T-helper 17 cell (primary cell): ENCODE data around the gene PACSIN2. TPM values are rescaled to one million over a fixed set of nuclear protein-coding genes. Genes with fewer than 3 reads are reported as not detected.

ENCODE experiments used
- ATAC-seq: fragments of 150-1000 bp; cut with Tn5 transposase; 2 replicates; pipeline ENCODE4 v1.10.0; 2021; ENCODE audit warnings: mild to moderate bottlenecking, moderate library complexity
- DNase-seq, 3 donors: peaks; one replicate each; pipeline versions ENCODE4 v3.0.0 to v3.0.0-alpha.2; 2020 to 2021
- H3K9me3 ChIP-seq: one replicate; pipeline ENCODE4 v1.7.0; 2013; ENCODE audit warnings: low read length, mild to moderate bottlenecking; ENCODE audit not compliant: control insufficient read depth, poor library complexity, severe bottlenecking
- H3K27ac Mint-ChIP-seq: one replicate; pipeline ENCODE4 v1.8.0; 2022; ENCODE audit warnings: mild to moderate bottlenecking, moderate library complexity, mixed read lengths
- H3K27me3 Mint-ChIP-seq: one replicate; pipeline ENCODE4 v1.8.0; 2022; ENCODE audit warnings: mixed read lengths
- H3K36me3 Mint-ChIP-seq: one replicate; pipeline ENCODE4 v1.8.0; 2022; ENCODE audit warnings: low read depth, mixed read lengths
- H3K4me1 Mint-ChIP-seq: one replicate; pipeline ENCODE4 v1.8.0; 2022; ENCODE audit warnings: mild to moderate bottlenecking, mixed read lengths
- H3K4me3 Mint-ChIP-seq: one replicate; pipeline ENCODE4 v1.8.0; 2022; ENCODE audit warnings: mild to moderate bottlenecking, moderate library complexity, mixed read lengths
- total RNA-seq, 4 donors: library from RNA in 2 of 4; stranded (reverse) in 2 of 4; gene quantifications; one replicate each; pipeline ENCODE4 v1.2.3 and lab custom pipeline; 2022 to 2026

PACSIN2 gene
- total RNA-seq, 2 donors from 2014 or later, result 36.8 to 61.3 TPM

- ATAC-seq (no peak), DNase-seq (no peak)
- H3K9me3 ChIP-seq, result no peaks in the 10 kb centered on the region
- H3K4me1 Mint-ChIP-seq, result peaks cover 8% of the 10 kb centered on the region
- no peaks in the 10 kb centered on the region for H3K27me3 Mint-ChIP-seq
- no peak overlapping the region for H3K4me3 Mint-ChIP-seq
- no peak overlapping the region for H3K27ac Mint-ChIP-seq
- H3K36me3 Mint-ChIP-seq, result no peaks in the 10 kb centered on the region
Observed at GRCh38 chr22:42860968-42861367, 154.0 kb downstream of the PACSIN2 start.

- ATAC-seq (no peak), DNase-seq (no peak)
- no peaks in the 10 kb centered on the region for H3K27me3 Mint-ChIP-seq
- no peaks in the 10 kb centered on the region for H3K9me3 ChIP-seq
- peak overlapping the region; percentile 29 for H3K27ac Mint-ChIP-seq
- no peaks in the 10 kb centered on the region for H3K36me3 Mint-ChIP-seq
- H3K4me1 Mint-ChIP-seq, result peaks cover 15% of the 10 kb centered on the region
- H3K4me3 Mint-ChIP-seq, result peak overlapping the region; percentile 86
Observed at GRCh38 chr22:42857845-42858481, 157.0 kb downstream of the PACSIN2 start.

DNA sequence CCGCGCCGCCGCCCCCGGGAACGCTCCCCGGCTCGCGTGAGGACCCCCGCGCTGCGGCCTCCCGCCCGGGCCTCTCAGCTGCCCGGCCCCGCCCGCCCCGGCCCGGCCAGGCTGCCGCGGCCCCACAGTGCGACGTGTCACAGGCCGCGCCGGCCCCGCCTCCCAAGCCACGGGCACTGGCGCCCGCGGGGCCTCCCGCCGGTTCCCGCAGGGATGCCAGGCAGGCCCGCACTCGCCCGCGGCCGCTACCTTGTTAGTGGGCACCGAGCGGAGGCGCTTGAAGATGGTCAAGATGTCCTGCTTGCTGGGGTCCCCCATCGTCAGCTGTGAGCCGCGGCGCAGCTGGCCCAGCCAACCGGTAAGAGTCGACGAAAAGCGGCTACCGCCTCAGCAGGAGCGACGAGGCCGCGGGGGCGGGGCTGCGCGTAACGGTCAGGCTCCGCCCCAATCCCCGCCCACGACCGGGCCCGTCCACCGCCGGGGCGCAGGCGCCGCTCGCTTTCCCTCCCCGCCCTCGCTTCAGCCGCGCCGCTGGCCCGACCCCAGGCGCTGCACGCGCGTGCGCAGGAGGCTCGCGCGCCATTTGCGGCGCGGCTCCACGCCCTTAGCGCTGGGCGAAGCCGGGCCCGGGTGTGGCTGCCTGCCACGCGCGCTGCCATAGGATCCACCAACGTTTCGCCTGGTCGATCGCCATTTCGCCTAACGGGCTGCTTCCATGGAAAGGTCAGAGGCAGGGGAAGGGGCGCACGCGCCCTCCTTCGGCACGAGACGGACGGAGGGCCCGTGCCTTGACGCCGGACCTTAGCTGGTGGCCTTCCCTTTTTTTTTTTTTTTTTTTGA is 157.9 kb downstream of the PACSIN2 start, which contains the start of gene ARFGAP3:
Gene ARFGAP3 (minus strand): TSS at position 409 of the 840 bp plus-strand sequence. CDS start 91 bp downstream, at position 318.
- Mint-ChIP-seq H3K36me3 (no peaks in the 10 kb centered on the region), H3K27ac (peak within 1 kb of the TSS; percentile 90), H3K27me3 (no peaks in the 10 kb centered on the region), H3K4me3 (peak within 1 kb of the TSS; percentile 93), H3K4me1 (peaks cover 15% of the 10 kb centered on the region)
- ATAC-seq, result peak; percentile 93
- DNase-seq, result peak; percentile 94 to 98 (median 96)
- no peaks in the 10 kb centered on the region for H3K9me3 ChIP-seq

DNA sequence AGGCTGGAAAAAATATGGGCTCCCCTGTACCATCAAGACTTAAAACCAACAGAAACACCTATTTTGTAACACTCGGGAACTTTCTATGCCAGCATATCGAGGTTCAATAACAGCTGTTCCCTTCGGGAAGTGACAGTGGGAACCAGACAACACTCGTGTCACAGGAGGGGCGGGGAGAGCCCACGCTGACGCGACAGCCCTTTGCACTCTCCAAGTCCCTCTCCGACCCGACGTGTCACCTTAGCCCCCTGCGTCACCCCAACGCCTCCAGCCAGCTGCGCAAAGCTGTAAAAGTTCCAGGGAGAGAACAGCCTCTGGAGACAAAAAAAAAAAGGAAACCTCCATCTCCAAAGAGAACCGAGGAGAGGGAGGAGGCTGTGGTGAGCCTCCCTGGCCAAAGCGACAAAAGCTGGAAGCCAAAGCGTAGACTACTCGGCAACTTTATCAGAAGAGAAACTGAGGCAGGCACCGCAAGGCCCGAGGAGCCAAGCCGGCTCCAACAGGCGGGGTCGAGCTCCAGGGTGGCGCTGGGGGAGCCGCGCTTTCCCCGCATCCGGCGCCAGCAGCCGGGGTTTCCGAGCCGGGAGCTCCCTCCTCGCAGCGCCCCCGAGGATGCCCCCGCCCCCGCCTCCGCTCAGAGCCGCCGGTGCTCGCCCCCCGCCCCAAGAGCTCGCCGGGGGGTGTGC is 158.6 kb downstream of the PACSIN2 start:
- H3K36me3 Mint-ChIP-seq, result no peaks in the 10 kb centered on the region
- peak; percentile 39 to 64 (median 63) for DNase-seq
- peak overlapping the region; percentile 93 for H3K4me3 Mint-ChIP-seq
- no peaks in the 10 kb centered on the region for H3K9me3 ChIP-seq
- peaks cover 17% of the 10 kb centered on the region for H3K4me1 Mint-ChIP-seq
- ATAC-seq, result peak; percentile 47
- H3K27ac Mint-ChIP-seq, result peak overlapping the region; percentile 90
- H3K27me3 Mint-ChIP-seq, result no peaks in the 10 kb centered on the region

- DNase-seq (no peak), ATAC-seq (no peak)
- no peaks in the 10 kb centered on the region for H3K36me3 Mint-ChIP-seq
- no peaks in the 10 kb centered on the region for H3K9me3 ChIP-seq
- peaks cover 21% of the 10 kb centered on the region for H3K4me1 Mint-ChIP-seq
- H3K4me3 Mint-ChIP-seq, result peak overlapping the region; percentile 93
- peak overlapping the region; percentile 90 for H3K27ac Mint-ChIP-seq
- H3K27me3 Mint-ChIP-seq, result no peaks in the 10 kb centered on the region
Observed at GRCh38 chr22:42855721-42856120, 159.2 kb downstream of the PACSIN2 start.

DNA sequence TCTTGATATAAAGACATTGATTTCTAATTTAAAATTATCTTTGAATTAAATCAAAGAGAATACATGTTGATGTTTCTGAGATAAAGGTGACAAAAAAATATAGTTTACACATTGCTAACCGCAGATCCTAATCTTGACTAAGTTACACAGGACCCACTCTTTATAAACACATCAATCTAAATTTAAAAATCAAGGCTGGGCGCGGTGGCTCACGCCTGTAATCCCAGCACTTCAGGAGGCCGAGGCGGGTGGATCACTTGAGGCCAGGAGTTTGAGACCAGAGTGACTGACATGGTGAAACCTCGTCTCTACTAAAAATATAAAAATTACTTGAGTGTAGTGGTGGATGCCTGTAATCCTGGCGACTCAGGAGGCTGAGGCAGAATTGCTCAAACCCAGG is 159.7 kb downstream of the PACSIN2 start:
- Mint-ChIP-seq H3K4me3 (peak overlapping the region; percentile 66), H3K27me3 (no peaks in the 10 kb centered on the region), H3K36me3 (no peaks in the 10 kb centered on the region), H3K4me1 (peaks cover 23% of the 10 kb centered on the region), H3K27ac (peak overlapping the region; percentile 90)
- ATAC-seq (no peak), DNase-seq (no peak)
- no peaks in the 10 kb centered on the region for H3K9me3 ChIP-seq

GRCh38 chr22:42848941-42849550 is 165.9 kb downstream of the PACSIN2 start:
- Mint-ChIP-seq H3K27ac (peak overlapping the region; percentile 21), H3K4me3 (no peak overlapping the region), H3K36me3 (peaks cover 5% of the 10 kb centered on the region), H3K4me1 (peaks cover 20% of the 10 kb centered on the region), H3K27me3 (no peaks in the 10 kb centered on the region)
- ATAC-seq (no peak), DNase-seq (no peak)
- H3K9me3 ChIP-seq, result no peaks in the 10 kb centered on the region

GRCh38 chr22:42847110-42847509 is 167.8 kb downstream of the PACSIN2 start:
- H3K4me3 Mint-ChIP-seq, result no peak overlapping the region
- no peaks in the 10 kb centered on the region for H3K9me3 ChIP-seq
- peaks cover 28% of the 10 kb centered on the region for H3K4me1 Mint-ChIP-seq
- no peak for DNase-seq
- H3K27me3 Mint-ChIP-seq, result no peaks in the 10 kb centered on the region
- H3K36me3 Mint-ChIP-seq, result peaks cover 5% of the 10 kb centered on the region
- no peak overlapping the region for H3K27ac Mint-ChIP-seq
- no peak for ATAC-seq

DNA sequence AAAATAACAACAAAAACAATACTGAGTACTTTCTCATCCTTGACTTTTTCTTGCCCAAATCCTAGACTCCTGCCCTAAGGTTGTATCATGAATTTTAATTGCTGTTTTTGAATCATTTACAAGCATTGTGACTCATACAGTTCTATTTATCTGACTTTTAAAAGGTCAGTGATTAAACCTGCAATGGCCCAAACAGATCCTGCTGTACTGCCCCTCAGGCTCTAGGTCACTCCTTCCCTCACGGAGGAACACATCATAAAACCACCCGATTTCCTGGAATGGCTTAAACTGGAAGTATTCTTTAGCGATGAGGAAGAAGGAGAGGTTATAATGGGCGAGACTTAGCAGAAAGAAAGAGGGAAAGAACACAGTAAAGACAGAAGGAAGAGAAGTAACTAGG is 170.2 kb downstream of the PACSIN2 start:
- peaks cover 9% of the 10 kb centered on the region for H3K36me3 Mint-ChIP-seq
- H3K4me3 Mint-ChIP-seq, result no peak overlapping the region
- H3K4me1 Mint-ChIP-seq, result peaks cover 19% of the 10 kb centered on the region
- no peak for DNase-seq
- peak overlapping the region; percentile 60 for H3K27ac Mint-ChIP-seq
- no peak for ATAC-seq
- H3K9me3 ChIP-seq, result no peaks in the 10 kb centered on the region
- no peaks in the 10 kb centered on the region for H3K27me3 Mint-ChIP-seq

GRCh38 chr22:42842658-42843370 is 172.1 kb downstream of the PACSIN2 start:
- H3K4me3 Mint-ChIP-seq, result peak overlapping the region; percentile 77
- no peaks in the 10 kb centered on the region for H3K27me3 Mint-ChIP-seq
- peaks cover 9% of the 10 kb centered on the region for H3K36me3 Mint-ChIP-seq
- no peak overlapping the region for H3K27ac Mint-ChIP-seq
- ATAC-seq (no peak), DNase-seq (no peak)
- peaks cover 17% of the 10 kb centered on the region for H3K4me1 Mint-ChIP-seq
- no peaks in the 10 kb centered on the region for H3K9me3 ChIP-seq

GRCh38 chr22:42841444-42841843 is 173.5 kb downstream of the PACSIN2 start:
- no peak for ATAC-seq

DNA sequence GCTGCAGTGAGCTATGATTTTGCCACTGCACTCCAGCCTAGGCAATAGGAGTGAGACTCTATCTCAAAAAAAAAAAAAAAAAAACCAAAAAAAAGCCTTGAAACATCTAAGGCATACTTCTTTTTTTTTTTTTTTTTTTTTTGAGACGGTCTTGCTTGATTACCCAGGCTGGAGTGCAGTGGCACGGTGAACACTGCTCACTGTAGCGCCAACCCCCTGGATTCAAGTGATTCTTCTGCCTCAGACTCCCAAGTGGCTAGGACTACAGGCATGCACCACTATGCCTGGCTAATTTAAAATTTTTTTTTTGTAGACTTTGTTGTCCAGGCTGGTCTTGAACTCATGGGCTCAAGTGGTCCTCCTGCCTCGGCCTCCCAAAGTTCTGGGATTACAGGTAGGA is 177.4 kb downstream of the PACSIN2 start:
- Mint-ChIP-seq H3K27ac (no peak overlapping the region), H3K27me3 (no peaks in the 10 kb centered on the region), H3K4me3 (no peak overlapping the region), H3K36me3 (peaks cover 8% of the 10 kb centered on the region), H3K4me1 (no peaks in the 10 kb centered on the region)
- H3K9me3 ChIP-seq, result no peaks in the 10 kb centered on the region
- ATAC-seq (no peak), DNase-seq (no peak)

More at GRCh38 chr22:42841444-42841843, 173.5 kb downstream of the PACSIN2 start:
- no peak overlapping the region for H3K27ac Mint-ChIP-seq
- no peak for DNase-seq
- H3K4me3 Mint-ChIP-seq, result no peak overlapping the region
- H3K36me3 Mint-ChIP-seq, result peaks cover 9% of the 10 kb centered on the region
- no peaks in the 10 kb centered on the region for H3K9me3 ChIP-seq
- peaks cover 17% of the 10 kb centered on the region for H3K4me1 Mint-ChIP-seq
- H3K27me3 Mint-ChIP-seq, result no peaks in the 10 kb centered on the region
